Measurements from ENCODE around the gene DAPK1. TPM values are rescaled to one million over a fixed set of nuclear protein-coding genes. Genes with fewer than 3 reads are reported as not detected.

Gene DAPK1
- total and polyA plus RNA-seq, 2 donors (not counting 1 experiment from before 2014, with no cell fraction given), result 1.7 to 2.8 TPM

DNA sequence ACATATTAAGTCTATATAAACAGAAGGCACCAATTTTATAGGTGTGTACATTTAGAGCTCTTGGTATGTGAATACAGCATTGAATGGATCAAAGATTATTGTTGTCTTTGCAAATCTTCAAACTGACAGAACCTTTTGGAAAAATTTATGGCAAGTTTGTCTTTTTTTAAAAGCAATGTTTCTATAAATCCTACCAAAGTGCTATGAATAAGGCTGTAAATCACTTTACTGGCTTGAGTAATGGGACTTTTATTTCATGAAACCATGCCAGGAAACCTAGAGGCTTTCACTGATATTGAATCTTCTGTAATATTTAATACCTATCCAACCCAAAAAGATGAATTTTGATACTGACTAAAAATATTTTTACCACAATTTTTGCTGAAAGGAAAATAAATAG lies 7.4 kb upstream of the DAPK1 start:
- Histone ChIP-seq H3K27ac (ENCODE audit: low read length in 2 of 2) (no peak overlapping the region), H3K27me3 (replicated peaks in 1 of 4; ENCODE audit: control extremely low read depth in 1 of 4, control insufficient read depth in 3 of 4, insufficient read depth in 4 of 4, low read length in 3 of 4) (no peaks in the 10 kb centered on the region), H3K9ac (ENCODE audit: low read length) (no peak overlapping the region), H3K9me3 (ENCODE audit: control extremely low read depth in 1 of 3, control insufficient read depth in 2 of 3, insufficient read depth in 1 of 3, low read length in 2 of 3) (peaks cover 0 to 1% (median 0%) of the 10 kb centered on the region in 3 donors), H3K4me2 (replicated peaks; ENCODE audit: low read depth, low read length, poor library complexity, severe bottlenecking) (no peak overlapping the region), H3K4me1 (ENCODE audit: control insufficient read depth in 2 of 2, insufficient read depth in 2 of 2, low read length in 2 of 2) (no peaks in the 10 kb centered on the region), H3K79me2 (ENCODE audit: control insufficient read depth, insufficient read depth, low read length) (no peaks in the 10 kb centered on the region), H4K20me1 (ENCODE audit: control insufficient read depth, insufficient read depth, low read length, poor library complexity, severe bottlenecking) (no peaks in the 10 kb centered on the region), H2AFZ (ENCODE audit: insufficient read depth, low read depth, low read length, poor library complexity, severe bottlenecking) (no peak overlapping the region), H3K36me3 (replicated peaks in 1 of 2; ENCODE audit: control extremely low read depth in 1 of 2, control insufficient read depth in 1 of 2, extremely low read depth in 1 of 2, insufficient read depth in 2 of 2, low read length in 1 of 2) (no peaks in the 10 kb centered on the region), H3K4me3 (ENCODE audit: control extremely low read depth in 1 of 5, extremely low read depth in 1 of 5, insufficient read depth in 1 of 5, low read depth in 2 of 5, low read length in 4 of 5) (no peak overlapping the region)
- POLR2A ChIA-PET, result no interaction called here
- intact Hi-C loops (cut with micrococcal nuclease), result no loop called here
- no peak overlapping the region for H3K27ac Mint-ChIP-seq
- no peaks in the 10 kb centered on the region for H3K9me3 Mint-ChIP-seq (ENCODE audit: insufficient read depth)
- DNase-seq (no peak), ATAC-seq (ENCODE audit: low read depth) (no peak)
- H3K4me1 Mint-ChIP-seq, result no peaks in the 10 kb centered on the region
- peaks cover 19% of the 10 kb centered on the region for H3K27me3 Mint-ChIP-seq
- CTCF ChIA-PET, result interaction anchor here (0.7 kb wide), 1 partner anchor 12 kb away, joined by 3 read pairs; no protein-coding TSS in a partner anchor
- no peak overlapping the region for H3K4me3 Mint-ChIP-seq
- TF ChIP-seq, protein P1, sequence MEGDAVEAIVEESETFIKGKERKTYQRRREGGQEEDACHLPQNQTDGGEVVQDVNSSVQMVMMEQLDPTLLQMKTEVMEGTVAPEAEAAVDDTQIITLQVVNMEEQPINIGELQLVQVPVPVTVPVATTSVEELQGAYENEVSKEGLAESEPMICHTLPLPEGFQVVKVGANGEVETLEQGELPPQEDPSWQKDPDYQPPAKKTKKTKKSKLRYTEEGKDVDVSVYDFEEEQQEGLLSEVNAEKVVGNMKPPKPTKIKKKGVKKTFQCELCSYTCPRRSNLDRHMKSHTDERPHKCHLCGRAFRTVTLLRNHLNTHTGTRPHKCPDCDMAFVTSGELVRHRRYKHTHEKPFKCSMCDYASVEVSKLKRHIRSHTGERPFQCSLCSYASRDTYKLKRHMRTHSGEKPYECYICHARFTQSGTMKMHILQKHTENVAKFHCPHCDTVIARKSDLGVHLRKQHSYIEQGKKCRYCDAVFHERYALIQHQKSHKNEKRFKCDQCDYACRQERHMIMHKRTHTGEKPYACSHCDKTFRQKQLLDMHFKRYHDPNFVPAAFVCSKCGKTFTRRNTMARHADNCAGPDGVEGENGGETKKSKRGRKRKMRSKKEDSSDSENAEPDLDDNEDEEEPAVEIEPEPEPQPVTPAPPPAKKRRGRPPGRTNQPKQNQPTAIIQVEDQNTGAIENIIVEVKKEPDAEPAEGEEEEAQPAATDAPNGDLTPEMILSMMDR (IDR thresholded peaks at IDR 0.05), result no peak
- no peak for TF ChIP-seq EZH2 (IDR thresholded peaks at IDR 0.05; ENCODE audit: borderline replicate concordance, insufficient read depth, low read depth, low read length, poor library complexity, severe bottlenecking)

DNA sequence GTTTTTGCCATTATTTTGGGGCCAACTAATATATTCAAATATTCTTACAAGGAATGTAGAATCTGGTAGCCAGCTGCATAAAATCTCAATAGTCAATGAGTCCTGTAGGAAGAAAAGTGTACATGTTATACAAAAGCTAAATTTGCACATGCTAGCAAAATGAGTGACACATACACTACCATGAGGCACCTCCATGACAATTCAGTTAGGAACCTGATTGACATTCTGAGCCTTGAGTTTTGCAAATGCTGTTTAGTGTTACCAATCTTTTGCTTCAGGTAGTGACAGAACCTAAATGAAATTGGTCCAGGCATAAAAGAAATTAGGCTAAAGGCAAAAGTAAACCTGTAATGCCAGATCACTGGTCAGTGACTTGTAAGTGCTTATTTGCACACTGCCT lies 6.8 kb upstream of the DAPK1 start:
- Mint-ChIP-seq H3K4me1 (no peaks in the 10 kb centered on the region), H3K4me3 (no peak overlapping the region)
- CTCF ChIA-PET, result no interaction called here

More for the DNA sequence above, 6.8 kb upstream of the DAPK1 start:
- H3K27ac Mint-ChIP-seq, result no peak overlapping the region
- H3K9me3 Mint-ChIP-seq (ENCODE audit: insufficient read depth), result no peaks in the 10 kb centered on the region
- Histone ChIP-seq H3K36me3 (replicated peaks in 1 of 2; ENCODE audit: control extremely low read depth in 1 of 2, control insufficient read depth in 1 of 2, extremely low read depth in 1 of 2, insufficient read depth in 2 of 2, low read length in 1 of 2) (no peaks in the 10 kb centered on the region), H3K4me3 (ENCODE audit: control extremely low read depth in 1 of 5, extremely low read depth in 1 of 5, insufficient read depth in 1 of 5, low read depth in 2 of 5, low read length in 4 of 5) (no peak overlapping the region), H2AFZ (ENCODE audit: insufficient read depth, low read depth, low read length, poor library complexity, severe bottlenecking) (no peak overlapping the region), H3K4me1 (ENCODE audit: control insufficient read depth in 2 of 2, insufficient read depth in 2 of 2, low read length in 2 of 2) (no peaks in the 10 kb centered on the region), H3K27me3 (replicated peaks in 1 of 4; ENCODE audit: control extremely low read depth in 1 of 4, control insufficient read depth in 3 of 4, insufficient read depth in 4 of 4, low read length in 3 of 4) (peaks cover 0 to under 1% (median under 1%) of the 10 kb centered on the region in 4 experiments), H3K9me3 (ENCODE audit: control extremely low read depth in 1 of 3, control insufficient read depth in 2 of 3, insufficient read depth in 1 of 3, low read length in 2 of 3) (peaks cover 0 to 1% (median 0%) of the 10 kb centered on the region in 3 donors), H3K27ac (ENCODE audit: low read length in 2 of 2) (no peak overlapping the region), H3K4me2 (replicated peaks; ENCODE audit: low read depth, low read length, poor library complexity, severe bottlenecking) (no peak overlapping the region), H3K79me2 (ENCODE audit: control insufficient read depth, insufficient read depth, low read length) (no peaks in the 10 kb centered on the region), H4K20me1 (ENCODE audit: control insufficient read depth, insufficient read depth, low read length, poor library complexity, severe bottlenecking) (no peaks in the 10 kb centered on the region), H3K9ac (ENCODE audit: low read length) (no peak overlapping the region)
- DNase-seq, result no peak
- intact Hi-C loops (cut with micrococcal nuclease), result no loop called here
- no peak for ATAC-seq (ENCODE audit: low read depth)
- POLR2A ChIA-PET, result no interaction called here
- no peak for TF ChIP-seq EZH2 (IDR thresholded peaks at IDR 0.05; ENCODE audit: borderline replicate concordance, insufficient read depth, low read depth, low read length, poor library complexity, severe bottlenecking)
- TF ChIP-seq, protein P1 (IDR thresholded peaks at IDR 0.05), result no peak
- H3K27me3 Mint-ChIP-seq, result peaks cover 24% of the 10 kb centered on the region
